Stimulated activated CD8-positive, alpha-beta memory T cell treated with anti-CD3 and anti-CD28 coated beads, Interleukin-12 subunit alpha, Interleukin-12 subunit beta, amount 100 ng/mL, for 1 hour (primary cell): ENCODE results near the gene MOCS2.

Experiments
- DNase-seq: peaks from one replicate; pipeline ENCODE4 v3.0.0-alpha.2; 2020; ENCODE audit warnings: low read depth

Gene MOCS2

DNA sequence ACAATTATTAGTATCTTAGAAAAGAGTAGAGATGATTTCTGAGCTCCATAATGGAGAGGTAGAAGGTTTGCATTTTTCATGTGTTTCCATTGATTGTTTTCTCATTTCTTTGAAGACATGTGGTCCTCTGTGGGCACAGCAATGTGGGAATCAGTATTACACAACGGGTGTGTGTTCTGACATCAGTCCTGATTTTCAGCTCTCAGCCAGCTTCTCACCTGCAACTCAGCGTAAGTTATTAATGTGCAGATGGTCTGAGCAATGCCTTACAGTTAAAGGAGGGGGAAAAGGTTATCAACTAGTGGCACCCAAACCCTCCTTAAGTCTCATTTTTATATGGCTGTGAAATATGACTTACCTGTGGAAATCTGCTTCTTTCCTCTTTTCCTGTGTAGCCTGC is 61.3 kb downstream of the MOCS2 start:
- no peak for DNase-seq
